GM19438 (cell line): ENCODE measurements around the gene PDS5B.
A peak's percentile ranks its signal among the peaks of the same experiment; 100 is the strongest.
"Not testable (repeated sequence)": the region's sequence is repeated elsewhere in the genome, so short reads cannot be mapped to it uniquely, and the experiment has no call there.

Experiments used
- ATAC-seq: cut with Tn5 transposase; IDR thresholded peaks from one replicate; pipeline ENCODE4 v1.9.1; 2021; ENCODE audit warnings: low read depth; ENCODE audit not compliant: unreplicated experiment

The PDS5B gene

GRCh38 chr13:32716201-32716600 lies 129.9 kb downstream of the PDS5B start:
- ATAC-seq: not testable (repeated sequence)

DNA sequence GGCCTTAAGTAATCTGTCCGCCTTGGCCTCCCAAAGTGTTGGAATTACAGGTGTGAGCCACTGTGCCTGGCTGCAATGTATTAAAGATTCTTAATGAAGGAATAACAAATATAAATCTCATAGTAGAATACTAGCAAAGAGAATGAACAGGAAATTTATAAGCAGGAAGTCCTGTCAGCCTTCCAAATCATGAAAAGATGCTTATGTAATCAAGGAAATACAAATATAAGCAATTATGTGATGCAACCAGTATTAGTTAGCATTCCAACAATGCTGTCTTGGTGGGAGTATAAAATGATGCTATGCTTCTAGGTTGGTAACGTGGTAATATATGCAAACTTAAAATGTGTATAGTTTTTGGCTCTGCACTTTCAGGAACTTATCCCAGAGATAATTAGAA lies 133.8 kb downstream of the PDS5B start:
- ATAC-seq: no peak

- not testable (repeated sequence) for ATAC-seq
Observed at GRCh38 chr13:32721131-32722034, 135.1 kb downstream of the PDS5B start.

DNA sequence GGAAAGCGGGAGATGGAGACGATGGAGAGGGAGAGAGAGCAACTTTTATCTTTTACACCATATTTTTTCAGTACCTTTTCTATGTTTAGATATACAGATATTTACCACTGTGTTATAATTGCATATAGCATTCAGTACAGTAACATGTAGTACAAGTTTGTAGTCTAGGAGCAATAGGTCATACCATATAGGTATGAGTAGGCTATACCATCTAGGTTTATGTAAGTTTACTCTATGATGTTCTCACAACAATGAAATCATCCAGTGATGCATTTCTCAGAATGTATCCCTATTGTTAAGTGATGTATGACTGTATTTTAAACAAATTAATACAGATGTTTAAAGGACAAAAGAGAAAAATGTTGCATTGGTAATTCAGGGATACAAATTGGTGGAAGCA lies 136.1 kb downstream of the PDS5B start:
- no peak for ATAC-seq

DNA sequence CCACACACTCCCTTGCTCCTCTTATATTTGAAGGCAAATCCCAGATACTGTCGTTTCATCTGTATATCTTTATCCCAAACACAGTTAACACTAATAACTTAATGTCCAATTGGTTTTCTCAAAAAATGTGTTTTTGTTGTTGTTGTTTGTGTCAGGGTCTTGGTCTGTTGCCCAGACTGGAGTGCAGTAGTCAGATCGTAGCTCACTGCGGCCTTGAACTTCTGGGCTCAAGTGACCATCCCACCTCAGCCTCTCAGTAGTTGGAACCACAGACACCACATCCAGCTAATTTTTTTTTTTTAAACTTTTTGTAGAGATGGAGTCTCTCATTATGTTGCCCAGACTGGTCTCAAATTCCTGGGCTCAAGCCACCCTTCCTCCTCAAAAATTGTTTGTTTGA lies 137.7 kb downstream of the PDS5B start:
- ATAC-seq: no peak

- ATAC-seq: no peak
Observed at GRCh38 chr13:32726374-32727037, 140.3 kb downstream of the PDS5B start.

DNA sequence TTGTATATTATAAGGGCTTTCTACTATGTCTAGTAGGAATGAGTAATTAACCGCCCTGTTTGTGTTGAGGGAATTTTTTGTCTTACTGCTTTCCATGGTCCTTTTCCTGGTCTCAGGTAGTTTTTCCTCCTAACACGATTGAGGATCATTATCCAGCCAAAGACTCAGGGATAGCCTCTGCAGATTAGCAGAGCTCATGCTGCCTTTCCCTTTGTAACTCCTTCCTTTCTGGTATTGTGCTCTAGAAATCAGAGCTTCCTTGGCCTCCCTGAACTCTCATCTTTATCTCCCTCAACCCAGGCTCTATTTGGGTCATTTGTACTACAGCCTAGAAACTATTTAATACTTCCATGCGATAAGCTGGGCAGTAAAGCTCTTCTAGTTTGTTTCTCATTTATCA lies 142.1 kb downstream of the PDS5B start:
- ATAC-seq: no peak

- ATAC-seq: not testable (repeated sequence)
Observed at GRCh38 chr13:32729097-32729496, 142.8 kb downstream of the PDS5B start.

DNA sequence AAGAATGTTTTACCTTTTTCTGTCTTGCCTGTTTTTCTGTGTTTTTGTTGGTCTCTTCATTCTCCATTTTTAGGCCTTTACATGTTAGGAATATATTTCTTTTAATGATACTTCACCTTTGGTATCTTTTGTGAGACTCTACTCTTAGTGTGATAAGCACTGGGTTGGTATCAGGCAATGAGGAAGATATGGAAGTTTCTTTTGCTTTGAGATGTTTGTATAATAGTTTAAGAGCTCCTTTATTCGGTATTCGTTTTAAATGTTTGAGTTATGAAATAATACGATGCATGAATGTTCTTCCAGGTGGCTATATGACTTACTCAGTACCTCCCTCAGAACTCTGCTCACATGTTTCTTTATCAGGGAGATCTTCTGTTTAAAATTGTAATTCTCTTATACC lies 144.8 kb downstream of the PDS5B start:
- no peak for ATAC-seq

DNA sequence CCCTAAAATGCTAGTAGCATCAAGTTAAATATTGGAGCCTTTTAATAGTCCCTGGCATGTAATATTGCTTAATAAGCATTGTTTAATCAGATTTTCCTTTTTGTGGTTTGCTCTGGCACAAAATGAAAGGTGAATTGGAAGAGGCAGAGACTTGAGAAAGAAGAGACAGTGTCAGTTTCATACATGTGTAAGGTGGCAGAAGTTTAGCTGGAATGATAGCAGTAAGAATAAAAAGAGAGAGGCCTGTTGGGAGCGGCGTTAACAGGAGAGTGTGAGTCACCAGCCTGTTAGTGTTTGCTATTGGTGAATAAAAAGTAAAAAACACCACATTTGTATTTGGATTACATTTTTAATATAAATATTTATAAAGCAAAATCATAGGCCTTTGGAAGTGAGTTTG lies 145.3 kb downstream of the PDS5B start:
- no peak for ATAC-seq

GRCh38 chr13:32733690-32734089 lies 147.4 kb downstream of the PDS5B start:
- ATAC-seq: no peak

DNA sequence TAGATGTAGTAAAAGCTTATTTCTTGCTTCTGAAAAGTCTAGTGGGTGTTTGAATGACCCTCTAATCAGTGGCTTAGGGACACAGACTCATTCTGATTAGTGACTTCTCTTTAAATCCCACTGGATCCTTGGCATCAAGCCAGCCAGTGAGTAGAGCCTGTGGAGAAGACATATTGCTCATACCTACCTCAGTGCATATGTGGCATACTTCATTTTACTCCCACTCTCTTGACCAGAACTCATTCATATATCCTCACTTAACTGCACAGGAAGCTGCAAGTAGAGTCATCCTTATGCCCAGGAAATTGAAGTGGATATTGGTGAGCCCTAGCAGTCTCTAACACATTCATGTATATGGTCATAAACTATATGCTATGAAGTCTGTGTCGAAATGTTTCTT lies 148.3 kb downstream of the PDS5B start:
- no peak for ATAC-seq

- ATAC-seq: no peak
Observed at GRCh38 chr13:32735859-32736258, 149.6 kb downstream of the PDS5B start.

GRCh38 chr13:32736648-32737047 lies 150.4 kb downstream of the PDS5B start:
- ATAC-seq: no peak

GRCh38 chr13:32737111-32737571 lies 150.9 kb downstream of the PDS5B start:
- ATAC-seq: peak; percentile 69

GRCh38 chr13:32737679-32738078 lies 151.4 kb downstream of the PDS5B start:
- ATAC-seq: peak; percentile 51

DNA sequence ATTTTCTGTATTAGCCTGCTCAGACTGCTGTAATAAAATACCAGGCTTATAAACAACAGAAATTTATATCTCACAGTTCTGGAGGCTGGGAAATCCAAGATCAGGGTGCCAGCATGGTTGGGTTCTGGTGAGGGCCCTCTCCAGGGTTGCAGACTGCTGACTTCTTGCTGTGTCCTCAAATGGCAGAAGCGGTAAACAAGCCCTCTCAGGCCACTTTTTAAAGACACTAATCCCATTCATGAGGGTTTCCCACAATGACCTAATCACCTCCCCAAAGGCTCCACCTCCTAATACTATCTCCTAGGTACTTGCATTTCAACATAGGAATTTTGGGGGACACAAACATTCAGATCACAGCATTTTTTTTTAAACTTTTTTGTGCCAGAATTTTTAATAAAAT lies 159.3 kb downstream of the PDS5B start:
- ATAC-seq: no peak

DNA sequence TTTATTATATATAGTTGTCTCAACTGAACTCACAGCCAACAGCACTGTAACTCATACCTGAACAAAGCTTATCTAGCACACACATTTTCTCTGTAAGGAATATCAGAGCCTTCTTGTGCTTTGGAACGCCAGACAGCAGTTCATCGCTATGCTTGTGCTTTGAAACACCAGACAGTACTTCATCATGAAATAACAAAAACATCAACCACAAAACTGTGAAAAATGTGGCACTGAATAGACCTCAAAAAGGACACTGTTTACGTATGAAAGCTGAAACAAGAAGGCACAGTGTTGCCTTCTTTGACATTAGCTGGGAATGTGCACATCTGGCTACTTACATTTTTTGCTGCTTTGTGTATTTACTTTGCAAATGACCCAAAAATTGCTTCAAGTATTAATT lies 160.2 kb downstream of the PDS5B start:
- ATAC-seq: no peak

GRCh38 chr13:32748305-32748704 lies 162.1 kb downstream of the PDS5B start:
- ATAC-seq: no peak

GRCh38 chr13:32751340-32751739 lies 165.1 kb downstream of the PDS5B start:
- no peak for ATAC-seq

GRCh38 chr13:32752311-32752710 lies 166.1 kb downstream of the PDS5B start:
- no peak for ATAC-seq
